Kidney epithelial cell (primary cell): ENCODE results near the gene OOSP4A. TPM values are rescaled to one million over a fixed set of nuclear protein-coding genes. Genes with fewer than 3 reads are reported as not detected.
A peak's percentile ranks its signal among the peaks of the same experiment; 100 is the strongest.

ENCODE experiments used
- DNase-seq: peaks from one replicate; pipeline ENCODE4 v3.0.0-alpha.2; 2010; ENCODE audit warnings: low read depth
- H3K27me3 ChIP-seq: 2 replicates; pipeline ENCODE4 v1.6.0; 2011; ENCODE audit warnings: low read length; ENCODE audit not compliant: control insufficient read depth, insufficient read depth
- H3K36me3 ChIP-seq: 2 replicates; pipeline ENCODE4 v1.5.1; 2011; ENCODE audit warnings: low read length; ENCODE audit not compliant: control insufficient read depth, insufficient read depth
- H3K4me3 ChIP-seq: 2 replicates; pipeline ENCODE4 v1.5.1; 2011; ENCODE audit warnings: low read depth, mild to moderate bottlenecking, control low read depth, low read length
- total RNA-seq: library from RNA; depleted of rRNA; stranded (reverse); fragments of >200 nt; gene quantifications from 2 replicates; pipeline ENCODE4 v1.2.3, GENCODE V29; 2015
- TF ChIP-seq, protein P1 (sequence below): IDR thresholded peaks from 2 replicates; pipeline ENCODE4 v1.5.1; 2011; ENCODE audit warnings: mild to moderate bottlenecking, moderate library complexity, low read length, control low read depth, inconsistent platforms; ENCODE audit not compliant: insufficient read depth, poor library complexity, severe bottlenecking

OOSP4A gene
- total RNA-seq, 1 donor from 2014 or later: not detected

DNA sequence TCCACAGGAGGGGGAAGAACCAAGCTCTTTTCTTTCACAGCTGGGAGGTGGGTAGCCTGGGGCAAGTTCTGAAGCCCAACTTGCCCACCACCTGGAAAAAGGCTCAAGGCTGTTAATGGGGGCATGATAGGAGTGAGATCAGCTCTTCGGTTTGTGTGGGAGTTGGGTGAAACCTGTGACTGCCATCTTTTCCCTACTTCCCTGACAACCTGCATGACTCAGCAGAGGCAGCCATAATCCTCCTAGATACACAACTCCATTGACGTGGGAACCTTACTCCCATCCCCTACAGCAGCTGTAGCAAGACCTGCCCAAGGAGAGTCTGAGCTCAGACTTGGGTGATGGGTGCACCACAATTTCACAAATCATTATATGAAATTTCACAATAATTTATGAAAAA is 39.9 kb downstream of the OOSP4A start:
- no peaks in the 10 kb centered on the region for H3K27me3 ChIP-seq
- TF ChIP-seq, protein P1, sequence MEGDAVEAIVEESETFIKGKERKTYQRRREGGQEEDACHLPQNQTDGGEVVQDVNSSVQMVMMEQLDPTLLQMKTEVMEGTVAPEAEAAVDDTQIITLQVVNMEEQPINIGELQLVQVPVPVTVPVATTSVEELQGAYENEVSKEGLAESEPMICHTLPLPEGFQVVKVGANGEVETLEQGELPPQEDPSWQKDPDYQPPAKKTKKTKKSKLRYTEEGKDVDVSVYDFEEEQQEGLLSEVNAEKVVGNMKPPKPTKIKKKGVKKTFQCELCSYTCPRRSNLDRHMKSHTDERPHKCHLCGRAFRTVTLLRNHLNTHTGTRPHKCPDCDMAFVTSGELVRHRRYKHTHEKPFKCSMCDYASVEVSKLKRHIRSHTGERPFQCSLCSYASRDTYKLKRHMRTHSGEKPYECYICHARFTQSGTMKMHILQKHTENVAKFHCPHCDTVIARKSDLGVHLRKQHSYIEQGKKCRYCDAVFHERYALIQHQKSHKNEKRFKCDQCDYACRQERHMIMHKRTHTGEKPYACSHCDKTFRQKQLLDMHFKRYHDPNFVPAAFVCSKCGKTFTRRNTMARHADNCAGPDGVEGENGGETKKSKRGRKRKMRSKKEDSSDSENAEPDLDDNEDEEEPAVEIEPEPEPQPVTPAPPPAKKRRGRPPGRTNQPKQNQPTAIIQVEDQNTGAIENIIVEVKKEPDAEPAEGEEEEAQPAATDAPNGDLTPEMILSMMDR: no peak
- no peak for DNase-seq
- H3K4me3 ChIP-seq: no peak overlapping the region
- H3K36me3 ChIP-seq: no peaks in the 10 kb centered on the region

DNA sequence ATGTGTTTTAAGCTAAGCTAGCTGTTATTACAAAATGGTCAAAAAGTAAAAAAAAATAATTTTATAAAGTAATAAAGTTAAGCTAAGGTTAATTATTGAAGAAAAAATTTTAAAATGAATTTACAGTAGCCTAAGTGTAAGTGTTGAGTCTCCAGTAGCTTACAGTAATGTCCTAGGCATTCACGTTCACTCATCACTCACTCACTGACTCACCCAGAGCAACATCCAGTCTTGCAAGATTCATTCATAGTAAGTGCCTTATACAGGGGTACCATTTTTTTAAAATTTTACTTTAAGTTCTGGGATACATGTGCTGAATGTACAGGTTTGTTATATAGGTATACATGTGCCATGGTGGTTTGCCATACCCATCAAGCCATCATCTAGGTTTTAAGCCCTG is 41.5 kb downstream of the OOSP4A start:
- Histone ChIP-seq H3K4me3 (no peak overlapping the region), H3K36me3 (no peaks in the 10 kb centered on the region), H3K27me3 (no peaks in the 10 kb centered on the region)
- DNase-seq: peak; percentile 12
- TF ChIP-seq, protein P1: no peak

DNA sequence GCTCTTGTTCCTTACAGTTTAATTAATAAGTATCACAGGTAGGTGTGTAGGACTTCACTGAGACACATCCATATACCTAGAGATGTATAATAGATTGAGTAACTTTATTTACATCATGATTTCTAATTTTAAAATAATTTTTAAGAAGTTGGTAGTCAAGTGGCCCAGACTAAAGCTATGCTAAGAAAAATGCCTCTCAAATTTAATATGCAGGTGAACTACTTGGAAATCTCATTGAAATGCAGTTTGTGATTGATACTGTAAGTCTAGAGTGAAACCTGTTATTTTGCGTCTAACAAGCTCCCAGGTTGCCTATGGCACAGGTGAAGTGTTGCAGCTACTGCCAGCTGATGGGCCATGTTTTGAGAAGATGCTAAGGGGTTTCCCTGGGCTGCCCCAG is 53.0 kb downstream of the OOSP4A start, which contains the start of gene OOSP4B:
TSS of gene OOSP4B (plus strand) at position 301 of the 400 bp plus-strand sequence.
- TF ChIP-seq, protein P1: no peak
- no peak for DNase-seq
- no peaks in the 10 kb centered on the region for H3K27me3 ChIP-seq

DNA sequence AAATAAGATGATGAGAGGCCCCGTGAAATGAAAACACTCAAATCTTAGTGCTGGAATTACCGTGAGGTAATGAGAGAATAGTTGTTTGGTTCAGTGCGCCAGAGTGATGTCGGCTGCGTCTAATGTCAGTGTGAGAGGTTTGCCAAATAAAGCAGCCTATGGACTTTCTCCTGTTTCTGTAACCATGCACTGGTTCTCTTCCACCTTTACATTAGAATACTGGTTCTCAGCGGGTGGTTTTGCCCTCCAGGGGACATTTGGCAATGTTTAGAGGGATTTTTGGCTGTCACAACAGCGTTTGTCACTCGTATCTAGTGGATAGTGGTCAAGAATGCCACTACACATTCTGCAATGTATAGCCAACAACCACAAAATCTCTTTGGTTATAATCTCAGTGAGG is 54.2 kb downstream of the OOSP4A start:
- Histone ChIP-seq H3K27me3 (no peaks in the 10 kb centered on the region), H3K36me3 (no peaks in the 10 kb centered on the region)
- no peak for DNase-seq

More for the DNA sequence above, 53.0 kb downstream of the OOSP4A start, which contains the start of gene OOSP4B:
- Histone ChIP-seq H3K36me3 (no peaks in the 10 kb centered on the region), H3K4me3 (no peak within 1 kb of the TSS)

More for the DNA sequence above, 54.2 kb downstream of the OOSP4A start:
- no peak overlapping the region for H3K4me3 ChIP-seq
- TF ChIP-seq, protein P1: no peak

Other genes with a start within 250 kb of the OOSP4A start
- gene STX3, start 208.7 kb upstream of the OOSP4A start, total RNA-seq: 64.0 and 73.5 TPM in 2 replicates
- 34.5 and 34.6 TPM in 2 replicates for gene MRPL16, start 153.3 kb upstream of the OOSP4A start, total RNA-seq
- gene CBLIF, start 118.5 kb upstream of the OOSP4A start, total RNA-seq: not detected in 2 replicates
- gene TCN1, start 97.5 kb upstream of the OOSP4A start, total RNA-seq: 2.0 TPM in 1 of 2 replicates, not detected in the other
- not detected in 2 replicates for gene OOSP3, start 85.3 kb upstream of the OOSP4A start, total RNA-seq
- not detected in 2 replicates for gene OOSP1, start 25.6 kb upstream of the OOSP4A start, total RNA-seq
- gene OOSP4B, start 53.1 kb downstream of the OOSP4A start, total RNA-seq: not detected in 2 replicates
- not detected in 2 replicates for gene OOSP2, start 76.4 kb downstream of the OOSP4A start, total RNA-seq
- gene MS4A3, start 92.6 kb downstream of the OOSP4A start, total RNA-seq: not detected in 2 replicates
- 0.14 TPM in 1 of 2 replicates, not detected in the other for gene MS4A2, start 124.6 kb downstream of the OOSP4A start, total RNA-seq
- gene MS4A6A, start 219.1 kb downstream of the OOSP4A start, total RNA-seq: 0.55 and 2.3 TPM in 2 replicates